Astrocyte of the spinal cord (primary cell): ENCODE results near the gene MPI.

Source experiments
- DNase-seq: peaks from one replicate; pipeline ENCODE4 v3.0.0; 2011; ENCODE audit warnings: low read depth, low spot score
- H3K4me3 ChIP-seq: 2 replicates; pipeline ENCODE4 v1.5.1; 2011; ENCODE audit warnings: low read depth, mild to moderate bottlenecking, low read length, moderate library complexity
- CTCF ChIP-seq: IDR thresholded peaks from 2 replicates; pipeline ENCODE4 v1.5.1; 2012; ENCODE audit warnings: low read depth, mild to moderate bottlenecking, low read length, inconsistent platforms
- in situ Hi-C: cut with HindIII; loops from 2 replicates; pipeline ENCODE4 v1.10.0; 2017; ENCODE audit warnings: low sequenced_read_pairs

MPI gene

GRCh38 chr15:74889883-74890664 lies at the start of gene MPI:
MPI (plus strand) TSS chr15:74890042; CDS start chr15:74890074, 32 bp downstream.
- in situ Hi-C loops: no loop called here
- peak within 1 kb of the TSS; percentile 92 for H3K4me3 ChIP-seq
- DNase-seq: peak; percentile 80
- no peak for TF ChIP-seq CTCF

GRCh38 chr15:74840851-74841775 lies 48.7 kb upstream of the MPI start:
- H3K4me3 ChIP-seq: no peak overlapping the region
- in situ Hi-C loops: no loop called here
- no peak for TF ChIP-seq CTCF
- no peak for DNase-seq

- no peak for DNase-seq
- H3K4me3 ChIP-seq: peak overlapping the region; percentile 88
- in situ Hi-C loops: no loop called here
- TF ChIP-seq CTCF: no peak
Measured at GRCh38 chr15:74841891-74842373, 47.9 kb upstream of the MPI start.

- in situ Hi-C loops: no loop called here
- H3K4me3 ChIP-seq: peak within 1 kb of the TSS; percentile 88
Measured at GRCh38 chr15:74842581-74843444, 47.0 kb upstream of the MPI start, which contains the start of gene ULK3. ULK3 (minus strand) TSS chr15:74843156; CDS start chr15:74843105, 51 bp downstream.

GRCh38 chr15:74843445-74843828 lies 46.4 kb upstream of the MPI start:
- H3K4me3 ChIP-seq: peak overlapping the region; percentile 88
- in situ Hi-C loops: no loop called here
- no peak for TF ChIP-seq CTCF
- DNase-seq: no peak

More at GRCh38 chr15:74842581-74843444, 47.0 kb upstream of the MPI start, which contains the start of gene ULK3:
- TF ChIP-seq CTCF: peak; percentile 44
- DNase-seq: peak; percentile 81
